Hepatocyte (in vitro differentiated cells): Measurements from ENCODE around the gene BMAL1.

ENCODE experiments used
- EZH2 ChIP-seq: fragments of 200-600 bp; sonication (generic); IDR thresholded peaks from 2 replicates; pipeline ENCODE4 v1.6.1; 2016; ENCODE audit warnings: antibody characterized with exemption, mild to moderate bottlenecking, borderline replicate concordance
- TF ChIP-seq, protein P1 (sequence below): fragments of 200-600 bp; sonication (generic); IDR thresholded peaks from 2 replicates; pipeline ENCODE4 v1.5.1; 2016; ENCODE audit warnings: antibody characterized with exemption, mild to moderate bottlenecking; ENCODE audit not compliant: poor library complexity

DNA sequence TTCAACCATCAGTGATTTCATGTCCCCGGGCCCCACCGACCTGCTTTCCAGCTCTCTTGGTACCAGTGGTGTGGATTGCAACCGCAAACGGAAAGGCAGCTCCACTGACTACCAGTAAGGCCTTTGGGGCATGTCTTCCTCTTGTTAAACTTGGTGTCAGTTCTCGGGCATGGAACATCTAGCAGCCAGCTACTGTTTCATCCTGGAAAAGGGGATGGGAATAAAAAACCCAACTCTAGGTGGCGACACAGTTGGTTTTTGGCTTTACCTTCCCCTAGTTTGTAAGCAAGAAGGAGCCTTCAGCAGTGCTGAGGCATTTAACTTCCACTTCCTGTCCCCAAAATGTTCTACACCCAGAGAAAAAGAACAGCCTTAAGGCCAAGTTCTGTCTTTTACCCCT, 76.7 kb downstream of the BMAL1 start:
- TF ChIP-seq, protein P1, sequence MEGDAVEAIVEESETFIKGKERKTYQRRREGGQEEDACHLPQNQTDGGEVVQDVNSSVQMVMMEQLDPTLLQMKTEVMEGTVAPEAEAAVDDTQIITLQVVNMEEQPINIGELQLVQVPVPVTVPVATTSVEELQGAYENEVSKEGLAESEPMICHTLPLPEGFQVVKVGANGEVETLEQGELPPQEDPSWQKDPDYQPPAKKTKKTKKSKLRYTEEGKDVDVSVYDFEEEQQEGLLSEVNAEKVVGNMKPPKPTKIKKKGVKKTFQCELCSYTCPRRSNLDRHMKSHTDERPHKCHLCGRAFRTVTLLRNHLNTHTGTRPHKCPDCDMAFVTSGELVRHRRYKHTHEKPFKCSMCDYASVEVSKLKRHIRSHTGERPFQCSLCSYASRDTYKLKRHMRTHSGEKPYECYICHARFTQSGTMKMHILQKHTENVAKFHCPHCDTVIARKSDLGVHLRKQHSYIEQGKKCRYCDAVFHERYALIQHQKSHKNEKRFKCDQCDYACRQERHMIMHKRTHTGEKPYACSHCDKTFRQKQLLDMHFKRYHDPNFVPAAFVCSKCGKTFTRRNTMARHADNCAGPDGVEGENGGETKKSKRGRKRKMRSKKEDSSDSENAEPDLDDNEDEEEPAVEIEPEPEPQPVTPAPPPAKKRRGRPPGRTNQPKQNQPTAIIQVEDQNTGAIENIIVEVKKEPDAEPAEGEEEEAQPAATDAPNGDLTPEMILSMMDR = peak; percentile 9
- TF ChIP-seq EZH2 = no peak
